ENCODE data around the gene ALDH1L1. TPM values are rescaled to one million over a fixed set of nuclear protein-coding genes. Genes with fewer than 3 reads are reported as not detected.

Gene ALDH1L1
- total RNA-seq, 1 experiment from 2014 or later: not detected

GRCh38 chr3:126126811-126127431, 53.5 kb downstream of the ALDH1L1 start:
- DNase-seq (ENCODE audit: low spot score): no peak
- in situ Hi-C loops (cut with HindIII; ENCODE audit: low sequenced_read_pairs): no loop called here

DNA sequence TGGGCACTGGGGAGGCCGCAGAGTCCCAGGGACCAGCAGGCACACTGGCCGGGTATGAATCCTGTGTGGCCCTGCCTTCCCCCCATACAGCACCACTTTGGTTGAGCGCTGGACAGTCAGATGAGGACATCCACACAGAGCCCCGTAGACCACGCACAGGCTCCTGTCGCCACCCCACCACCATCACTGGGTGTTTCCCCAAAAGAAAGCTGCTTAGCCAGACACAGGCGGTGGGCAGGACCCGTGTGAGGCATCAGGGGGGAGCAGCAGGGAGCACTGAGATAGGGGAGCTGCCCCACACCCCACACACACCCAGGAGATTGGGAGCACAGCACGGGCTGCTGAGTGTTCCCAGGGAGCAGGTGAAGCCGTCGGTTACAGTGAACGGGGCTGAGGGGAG, 54.1 kb downstream of the ALDH1L1 start:
- in situ Hi-C loops (cut with HindIII; ENCODE audit: low sequenced_read_pairs): no loop called here

GRCh38 chr3:126125781-126126251, 54.6 kb downstream of the ALDH1L1 start:
- in situ Hi-C loops (cut with HindIII; ENCODE audit: low sequenced_read_pairs): no loop called here
- DNase-seq (ENCODE audit: low spot score): no peak

More for the DNA sequence above, 54.1 kb downstream of the ALDH1L1 start:
- DNase-seq (ENCODE audit: low spot score): no peak

- DNase-seq (ENCODE audit: low spot score): no peak
- in situ Hi-C loops (cut with HindIII; ENCODE audit: low sequenced_read_pairs): no loop called here
Measured at GRCh38 chr3:126125341-126125740, 55.0 kb downstream of the ALDH1L1 start.

DNA sequence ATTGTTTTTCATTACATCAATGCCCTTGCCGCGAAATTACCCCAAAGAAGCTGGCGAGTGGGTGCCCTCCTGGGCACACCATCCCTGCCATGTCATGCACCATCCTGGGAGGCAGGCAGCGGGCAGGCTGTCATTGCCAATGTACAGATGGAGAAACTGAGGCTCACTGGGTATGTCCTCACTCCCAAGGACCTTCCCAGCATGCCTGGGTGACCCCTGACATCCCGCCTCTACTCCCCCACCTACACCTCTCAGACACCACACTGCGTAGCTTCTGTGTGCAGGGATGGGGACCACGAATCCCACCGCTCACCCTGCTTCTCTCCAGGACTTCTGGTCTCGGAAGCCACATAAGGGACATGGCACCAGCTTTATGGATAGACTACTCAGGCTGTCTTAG, 55.5 kb downstream of the ALDH1L1 start:
- in situ Hi-C loops (cut with HindIII; ENCODE audit: low sequenced_read_pairs): no loop called here
- no peak for DNase-seq (ENCODE audit: low spot score)

GRCh38 chr3:126124148-126124868, 56.1 kb downstream of the ALDH1L1 start:
- in situ Hi-C loops (cut with HindIII; ENCODE audit: low sequenced_read_pairs): no loop called here
- no peak for DNase-seq (ENCODE audit: low spot score)

- no peak for DNase-seq (ENCODE audit: low spot score)
- in situ Hi-C loops (cut with HindIII; ENCODE audit: low sequenced_read_pairs): no loop called here
Measured at GRCh38 chr3:126121632-126122031, 58.8 kb downstream of the ALDH1L1 start.

DNA sequence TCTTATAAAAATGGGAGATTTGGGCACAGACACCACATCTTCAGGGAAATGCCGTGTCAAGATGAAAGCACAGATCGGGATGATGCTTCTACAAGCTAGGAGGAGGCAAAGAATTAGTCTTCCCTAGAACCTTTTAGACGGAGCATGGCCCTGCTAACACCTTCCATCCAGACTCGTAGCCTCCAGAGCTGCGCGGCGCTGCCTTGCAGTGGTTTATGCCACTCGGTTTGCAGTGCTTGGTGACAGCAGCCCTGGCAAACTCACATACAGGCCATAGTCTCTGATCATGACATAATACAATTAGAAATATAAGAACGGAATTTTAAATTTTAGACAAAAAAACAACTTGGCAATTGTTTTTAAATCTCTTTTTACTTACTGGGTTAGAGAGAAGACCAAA, 59.3 kb downstream of the ALDH1L1 start:
- in situ Hi-C loops (cut with HindIII; ENCODE audit: low sequenced_read_pairs): no loop called here
- no peak for DNase-seq (ENCODE audit: low spot score)

GRCh38 chr3:126119976-126120375, 60.4 kb downstream of the ALDH1L1 start:
- in situ Hi-C loops (cut with HindIII; ENCODE audit: low sequenced_read_pairs): no loop called here
- DNase-seq (ENCODE audit: low spot score): no peak

DNA sequence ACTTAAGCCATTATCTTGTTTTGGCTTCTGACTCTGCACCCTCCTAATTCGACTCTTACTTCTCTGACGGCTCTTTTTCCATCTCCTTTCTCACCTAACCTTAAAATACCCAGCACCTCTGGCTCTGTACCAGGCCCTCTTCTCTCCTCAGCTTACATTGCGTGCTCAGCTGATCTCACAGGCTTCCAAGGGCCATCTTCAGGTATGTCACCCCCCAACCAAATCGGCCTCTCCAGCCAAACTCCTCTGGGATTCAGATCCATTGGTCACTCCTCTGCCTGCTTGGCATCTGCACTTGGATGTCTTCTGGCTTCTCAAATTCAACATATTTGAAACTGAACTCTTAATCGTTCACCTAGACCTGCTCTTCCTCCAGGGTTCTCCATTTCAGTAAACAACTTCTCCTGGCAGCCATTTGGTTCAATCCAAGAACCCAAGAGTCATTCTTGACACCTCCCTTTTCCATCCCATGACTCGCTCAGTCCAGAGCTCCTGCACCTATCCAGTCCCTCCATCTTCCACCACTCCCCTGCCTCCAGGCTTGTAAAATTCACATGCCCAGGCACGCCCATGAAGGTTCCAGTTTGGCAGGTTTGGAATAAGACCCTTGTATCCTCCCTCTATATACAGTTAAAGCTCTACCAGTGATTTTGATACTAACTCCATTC, 61.2 kb downstream of the ALDH1L1 start:
- in situ Hi-C loops (cut with HindIII; ENCODE audit: low sequenced_read_pairs): no loop called here
- no peak for DNase-seq (ENCODE audit: low spot score)

DNA sequence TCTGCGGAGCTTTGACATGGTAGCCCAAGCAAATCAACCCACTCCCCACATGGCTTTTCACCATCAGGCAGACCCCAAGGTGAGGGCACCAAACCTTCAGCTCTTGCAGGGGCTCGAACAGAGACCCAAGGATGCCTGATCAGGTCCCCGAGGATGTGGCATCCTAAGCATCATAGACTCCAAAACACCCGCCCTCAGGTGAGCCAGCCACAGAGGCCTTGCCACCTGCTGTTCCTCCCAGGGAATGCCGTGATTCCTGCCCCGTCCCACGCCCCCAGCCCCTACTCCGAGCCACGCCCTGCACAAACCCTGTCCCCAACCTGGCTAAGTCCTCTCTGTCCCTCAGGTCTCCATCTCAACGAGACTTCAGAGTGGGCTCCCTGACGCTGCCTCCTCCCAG, 61.8 kb downstream of the ALDH1L1 start:
- in situ Hi-C loops (cut with HindIII; ENCODE audit: low sequenced_read_pairs): no loop called here
- DNase-seq (ENCODE audit: low spot score): no peak

- no peak for DNase-seq (ENCODE audit: low spot score)
- in situ Hi-C loops (cut with HindIII; ENCODE audit: low sequenced_read_pairs): no loop called here
Measured at GRCh38 chr3:126117786-126118185, 62.6 kb downstream of the ALDH1L1 start.

DNA sequence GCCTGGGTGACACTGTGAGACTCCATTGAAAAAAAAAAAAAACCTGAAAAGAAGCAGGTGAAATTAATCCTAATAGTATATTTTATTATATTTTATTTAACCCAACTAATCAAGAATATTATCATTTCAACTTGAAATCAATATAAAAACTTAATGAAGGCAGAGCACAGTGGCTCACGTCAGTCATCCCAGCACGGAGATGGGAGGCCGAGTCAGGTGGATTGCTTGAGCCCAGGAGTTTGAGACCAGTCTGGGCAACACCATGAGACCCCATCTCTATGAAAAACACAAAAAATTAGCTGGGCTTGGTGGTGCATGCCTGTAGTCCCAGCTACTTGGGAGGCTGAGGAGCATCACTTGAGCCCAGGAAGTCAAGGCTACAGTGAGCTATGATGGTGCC, 63.2 kb downstream of the ALDH1L1 start:
- in situ Hi-C loops (cut with HindIII; ENCODE audit: low sequenced_read_pairs): no loop called here
- no peak for DNase-seq (ENCODE audit: low spot score)

DNA sequence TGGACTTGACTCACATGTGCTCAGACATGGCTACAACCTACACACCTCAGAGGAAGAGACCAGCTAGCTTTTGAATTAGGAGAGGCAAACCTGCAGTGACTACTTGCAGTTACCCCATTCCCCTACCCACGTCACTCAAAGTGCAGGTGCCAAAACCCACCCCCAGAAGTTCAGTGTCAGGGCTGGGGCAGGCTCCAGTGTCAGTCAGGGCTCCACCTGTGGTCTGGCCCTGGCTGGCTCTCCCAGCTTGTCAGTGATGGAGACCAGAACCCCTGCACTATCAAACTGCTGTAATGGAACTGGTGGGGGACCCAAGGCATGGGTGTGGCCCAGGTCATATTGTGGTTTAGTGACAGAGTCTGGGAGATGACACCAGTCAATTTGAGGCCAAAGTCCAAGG, 63.9 kb downstream of the ALDH1L1 start:
- DNase-seq (ENCODE audit: low spot score): no peak
- in situ Hi-C loops (cut with HindIII; ENCODE audit: low sequenced_read_pairs): no loop called here

DNA sequence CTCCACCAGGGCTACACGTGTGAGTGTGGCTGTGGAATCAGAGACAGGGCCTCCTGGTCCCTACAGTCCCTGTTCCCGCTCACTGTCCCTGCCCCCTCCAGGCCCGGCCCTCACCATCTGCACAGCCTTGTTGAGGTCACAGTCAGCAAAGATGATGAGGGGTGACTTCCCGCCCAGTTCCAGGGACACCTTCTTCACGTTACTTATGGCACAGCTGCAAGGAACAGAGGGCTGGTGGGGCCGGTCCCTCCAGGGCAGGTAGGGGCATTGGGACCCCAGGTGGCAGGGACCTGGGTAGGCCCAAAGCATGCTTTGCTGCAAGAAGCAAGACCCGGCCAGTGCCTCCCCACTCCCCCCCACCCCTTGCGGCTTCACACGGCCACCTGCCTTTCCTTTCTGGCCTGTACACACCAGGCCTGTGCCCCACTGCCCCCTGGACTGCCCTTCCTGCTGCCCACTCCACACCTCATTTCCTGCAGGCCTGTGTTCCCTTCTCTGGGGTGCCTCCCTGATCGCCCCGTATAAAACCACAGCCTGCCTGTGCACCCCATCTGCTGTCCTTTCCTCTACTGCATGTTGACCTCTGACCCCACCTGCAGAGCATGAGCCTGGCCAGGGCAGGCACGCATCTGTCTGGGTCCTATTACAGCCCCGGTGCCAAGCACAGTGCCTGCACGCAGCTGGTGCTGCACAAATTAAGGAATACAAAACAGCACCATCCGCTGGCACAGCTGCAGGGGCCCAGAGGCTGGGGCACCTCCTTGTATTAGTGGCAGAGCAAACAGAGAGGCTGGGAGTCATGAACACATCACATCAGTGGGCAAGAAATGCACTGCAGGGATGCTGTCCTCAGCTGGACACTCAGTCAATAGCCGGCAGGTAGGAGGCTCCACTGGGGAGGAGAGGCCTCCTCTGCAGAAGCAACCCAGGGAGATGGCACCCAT, 65.7 kb downstream of the ALDH1L1 start:
- in situ Hi-C loops (cut with HindIII; ENCODE audit: low sequenced_read_pairs): no loop called here
- no peak for DNase-seq (ENCODE audit: low spot score)

GRCh38 chr3:126113733-126114442, 66.5 kb downstream of the ALDH1L1 start:
- in situ Hi-C loops (cut with HindIII; ENCODE audit: low sequenced_read_pairs): no loop called here
- DNase-seq (ENCODE audit: low spot score): no peak

DNA sequence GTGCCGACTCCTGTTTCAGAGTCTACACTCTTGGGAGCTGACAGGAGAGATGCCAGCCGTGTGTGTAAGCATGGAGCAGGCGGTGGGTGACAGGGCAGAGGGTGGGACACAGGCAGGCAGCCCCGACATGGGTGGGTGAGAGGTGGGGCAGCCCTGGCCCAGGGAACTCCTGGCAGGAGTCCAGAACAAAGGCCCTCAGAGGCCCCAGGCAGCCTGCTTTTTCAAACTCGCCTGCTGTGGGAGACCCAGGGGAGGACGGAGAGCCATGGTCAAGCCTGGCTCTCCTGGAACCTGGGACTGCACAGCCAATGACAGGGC, 67.2 kb downstream of the ALDH1L1 start:
- in situ Hi-C loops (cut with HindIII; ENCODE audit: low sequenced_read_pairs): no loop called here
- no peak for DNase-seq (ENCODE audit: low spot score)

DNA sequence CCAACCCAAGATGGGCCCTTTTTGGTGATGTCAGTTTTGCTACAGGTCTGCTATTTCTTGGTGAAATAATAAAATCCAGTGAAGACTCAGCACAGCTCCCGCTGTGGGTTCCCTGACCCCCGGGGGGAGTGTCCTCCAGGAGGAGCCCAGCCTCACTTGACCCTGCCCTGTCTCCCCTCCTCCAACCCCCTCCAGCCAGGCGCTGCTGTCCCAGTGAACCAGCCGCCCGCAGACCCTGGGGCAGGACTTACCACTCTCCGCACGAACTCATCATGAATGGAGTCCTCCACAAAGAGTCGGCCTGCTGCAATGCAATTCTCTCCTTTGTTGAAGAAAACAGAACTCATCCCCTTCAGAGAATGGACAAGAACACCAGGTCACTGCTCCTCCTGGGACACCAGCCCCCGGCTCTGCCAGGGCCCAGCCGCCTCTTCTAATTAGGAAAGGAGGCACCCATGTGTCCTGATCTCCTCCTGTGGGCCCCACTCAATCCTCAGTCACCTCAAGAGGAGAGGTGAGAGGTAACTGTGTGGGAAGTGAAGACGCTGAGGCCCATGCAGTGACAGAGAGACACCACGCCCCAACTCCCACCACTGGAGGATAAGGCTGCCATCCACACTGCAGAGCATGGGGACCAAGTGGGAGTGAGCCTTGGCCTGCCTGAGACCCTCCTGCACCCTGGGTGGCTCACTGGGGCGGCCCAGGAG, 67.7 kb downstream of the ALDH1L1 start:
- in situ Hi-C loops (cut with HindIII; ENCODE audit: low sequenced_read_pairs): no loop called here
- DNase-seq (ENCODE audit: low spot score): no peak
